B cell (primary cell): ENCODE data around the gene VIT. TPM values are rescaled to one million over a fixed set of nuclear protein-coding genes. Genes with fewer than 3 reads are reported as not detected.

ENCODE experiments used
- ATAC-seq: fragments of 200-7000 bp; cut with Tn5 transposase; one replicate; pipeline ENCODE4 v1.10.0; 2021; ENCODE audit warnings: low read depth, mild to moderate bottlenecking, moderate number of reproducible peaks, moderate library complexity
- CTCF ChIA-PET: fragments of 350-600 bp; sonication (Branson Sonifier 250); formaldehyde crosslinking; loops from one replicate; lab custom pipeline; 2021; ENCODE audit warnings: antibody characterized with exemption, inconsistent platforms; lab: Charles Lee
- POLR2A ChIA-PET: fragments of 350-600 bp; sonication (Branson Sonifier 250); formaldehyde crosslinking; loops from one replicate; lab custom pipeline; 2021; ENCODE audit warnings: antibody characterized with exemption; lab: Charles Lee
- DNase-seq: peaks from one replicate; pipeline ENCODE4 v3.0.0; 2013
- H2AFZ ChIP-seq: 2 replicates; pipeline ENCODE4 v1.6.1; 2012; ENCODE audit warnings: mild to moderate bottlenecking, low read depth, low read length; ENCODE audit not compliant: insufficient read depth, poor library complexity, severe bottlenecking
- H3K27ac ChIP-seq, 2 donors: 1 replicate in 1 of 2; 2 replicates in 1 of 2; pipeline ENCODE4 v1.5.1; 2012 to 2013; ENCODE audit warnings: low read length in 2 of 2, mild to moderate bottlenecking in 2 of 2, moderate library complexity in 1 of 2
- H3K27me3 ChIP-seq, 4 experiments: fragments of 200-600 bp in 1 of 4; sonication (generic) in 1 of 4; replicated peaks in 1 of 4; 1 replicate in 2 of 4; 2 replicates in 2 of 4; pipeline versions ENCODE4 v1.6.1 to v1.7.0; 2013 to 2016; ENCODE audit warnings: low read length in 3 of 4, mild to moderate bottlenecking in 2 of 4, mixed read lengths in 1 of 4, moderate library complexity in 1 of 4; ENCODE audit not compliant: insufficient read depth in 4 of 4, control insufficient read depth in 3 of 4; ENCODE audit errors: control extremely low read depth in 1 of 4
- H3K36me3 ChIP-seq, 2 experiments: replicated peaks in 1 of 2; 1 replicate in 1 of 2; 2 replicates in 1 of 2; pipeline versions ENCODE4 v1.6.1 to v1.7.1; 2013; ENCODE audit warnings: low read length in 1 of 2; ENCODE audit not compliant: insufficient read depth in 2 of 2, control insufficient read depth in 1 of 2; ENCODE audit errors: control extremely low read depth in 1 of 2, extremely low read depth in 1 of 2
- H3K4me1 ChIP-seq, 2 donors: fragments of 200-600 bp in 1 of 2; sonication (generic) in 1 of 2; 1 replicate in 1 of 2; 2 replicates in 1 of 2; pipeline versions ENCODE4 v1.5.1 to v1.6.1; 2013 to 2017; ENCODE audit warnings: low read length in 2 of 2; ENCODE audit not compliant: control insufficient read depth in 2 of 2, insufficient read depth in 2 of 2
- H3K4me2 ChIP-seq: replicated peaks from 2 replicates; pipeline ENCODE3; 2012; ENCODE audit warnings: mild to moderate bottlenecking, low read depth, low read length; ENCODE audit not compliant: poor library complexity, severe bottlenecking
- H3K4me3 ChIP-seq, 5 experiments: fragments of 200-600 bp in 1 of 5; sonication (generic) in 1 of 5; 1 replicate in 3 of 5; 2 replicates in 2 of 5; pipeline versions ENCODE4 v1.5.1 to v1.7.0; 2011 to 2016; ENCODE audit warnings: low read length in 4 of 5, mild to moderate bottlenecking in 4 of 5, low read depth in 2 of 5, control low read depth in 1 of 5, moderate library complexity in 1 of 5; ENCODE audit not compliant: insufficient read depth in 1 of 5; ENCODE audit errors: control extremely low read depth in 1 of 5, extremely low read depth in 1 of 5
- H3K79me2 ChIP-seq: fragments of 200-600 bp; sonication (generic); one replicate; pipeline ENCODE4 v1.6.0; 2016; ENCODE audit warnings: low read length; ENCODE audit not compliant: control insufficient read depth, insufficient read depth
- H3K9ac ChIP-seq: fragments of 200-600 bp; sonication (generic); 2 replicates; pipeline ENCODE4 v1.6.1; 2017; ENCODE audit warnings: mild to moderate bottlenecking, low read length, moderate library complexity
- H3K9me3 ChIP-seq, 3 donors: one replicate each; pipeline versions ENCODE4 v1.6.1 to v1.7.1; 2013; ENCODE audit warnings: low read length in 2 of 3; ENCODE audit not compliant: control insufficient read depth in 2 of 3, insufficient read depth in 1 of 3; ENCODE audit errors: control extremely low read depth in 1 of 3
- H4K20me1 ChIP-seq: 2 replicates; pipeline ENCODE4 v1.6.0; 2012; ENCODE audit warnings: mild to moderate bottlenecking, low read length; ENCODE audit not compliant: insufficient read depth, control insufficient read depth, poor library complexity, severe bottlenecking
- H3K27ac Mint-ChIP-seq: one replicate; pipeline ENCODE4 v1.8.0; 2021; ENCODE audit warnings: mixed read lengths
- H3K27me3 Mint-ChIP-seq: one replicate; pipeline ENCODE4 v1.8.0; 2021; ENCODE audit warnings: mixed read lengths
- H3K4me1 Mint-ChIP-seq: one replicate; pipeline ENCODE4 v1.8.0; 2021; ENCODE audit warnings: mixed read lengths
- H3K4me3 Mint-ChIP-seq: one replicate; pipeline ENCODE4 v1.8.0; 2021; ENCODE audit warnings: mixed read lengths
- H3K9me3 Mint-ChIP-seq: one replicate; pipeline ENCODE4 v1.8.0; 2022; ENCODE audit warnings: mixed read lengths; ENCODE audit not compliant: insufficient read depth
- CTCF ChIP-seq: fragments of 200-600 bp; IDR thresholded peaks from one replicate; pipeline ENCODE4 v1.8.0; 2022; ENCODE audit warnings: antibody characterized with exemption, mild to moderate bottlenecking
- EZH2 ChIP-seq: IDR thresholded peaks from 2 replicates; pipeline ENCODE4 v1.6.1; 2012; ENCODE audit warnings: borderline replicate concordance, low read depth, mild to moderate bottlenecking, moderate library complexity, low read length; ENCODE audit not compliant: insufficient read depth, poor library complexity, severe bottlenecking
- WGBS: methylation state at CpG from one replicate; pipeline ENCODE4 v1.1.5; 2013; ENCODE audit warnings: missing lambda C conversion rate; ENCODE audit not compliant: insufficient coverage; 5-methylcytosine and 5-hydroxymethylcytosine counted together
- intact Hi-C: fragments of 100-400 bp; cut with micrococcal nuclease; formaldehyde crosslinking; loops from one replicate; pipeline ENCODE4 v1.10.0; 2022
- polyA plus RNA-seq: library from polyadenylated mRNA; depleted of rRNA; stranded (reverse); fragments of >200 nt; gene quantifications from 2 replicates; pipeline ENCODE4 v1.2.3, GENCODE V29; 2012
- total RNA-seq, 2 donors: library from RNA; stranded (reverse); fragments of 120-200 nt in 1 of 2; gene quantifications; 1 replicate in 1 of 2; 2 replicates in 1 of 2; pipeline versions ENCODE4 v1.2.3 to v1.2.4, GENCODE V29; 2013 to 2022

The VIT gene
- total and polyA plus RNA-seq, 2 donors (not counting 1 experiment from before 2014, with no cell fraction given): not detected

GRCh38 chr2:36706021-36706876 is 9.7 kb downstream of the VIT start:
- no peaks in the 10 kb centered on the region for H3K4me1 ChIP-seq
- Mint-ChIP-seq H3K4me3 (no peak overlapping the region), H3K27ac (no peak overlapping the region), H3K4me1 (no peaks in the 10 kb centered on the region), H3K9me3 (peaks cover 3% of the 10 kb centered on the region), H3K27me3 (no peaks in the 10 kb centered on the region)
- DNase-seq (no peak), ATAC-seq (no peak)
- CTCF ChIA-PET: no interaction called here
- H3K27ac ChIP-seq: no peak overlapping the region
- no peak overlapping the region for H3K4me2 ChIP-seq
- no peaks in the 10 kb centered on the region for H3K79me2 ChIP-seq
- no peaks in the 10 kb centered on the region for H3K27me3 ChIP-seq
- no peak overlapping the region for H2AFZ ChIP-seq
- peaks cover 0 to 8% (median 3%) of the 10 kb centered on the region in 3 donors for H3K9me3 ChIP-seq
- TF ChIP-seq EZH2 (no peak), CTCF (no peak)
- WGBS: 70% methylated on average over 4 of the region's 5 CpGs
- H3K9ac ChIP-seq: no peak overlapping the region
- H4K20me1 ChIP-seq: no peaks in the 10 kb centered on the region
- no peak overlapping the region for H3K4me3 ChIP-seq
- POLR2A ChIA-PET: no interaction called here
- no peaks in the 10 kb centered on the region for H3K36me3 ChIP-seq
- intact Hi-C loops: no loop called here

GRCh38 chr2:36707050-36707449 is 10.5 kb downstream of the VIT start:
- no peak overlapping the region for H3K9ac ChIP-seq
- H2AFZ ChIP-seq: no peak overlapping the region
- Mint-ChIP-seq H3K4me1 (no peaks in the 10 kb centered on the region), H3K27ac (no peak overlapping the region), H3K9me3 (peaks cover 3% of the 10 kb centered on the region), H3K4me3 (no peak overlapping the region), H3K27me3 (no peaks in the 10 kb centered on the region)
- no peak overlapping the region for H3K4me3 ChIP-seq
- no peak for TF ChIP-seq CTCF
- no peak for TF ChIP-seq EZH2
- no peak overlapping the region for H3K4me2 ChIP-seq
- CTCF ChIA-PET: no interaction called here
- intact Hi-C loops: no loop called here
- H3K36me3 ChIP-seq: no peaks in the 10 kb centered on the region
- no peak overlapping the region for H3K27ac ChIP-seq
- peaks cover 0 to 8% (median 6%) of the 10 kb centered on the region in 3 donors for H3K9me3 ChIP-seq
- POLR2A ChIA-PET: no interaction called here
- ATAC-seq (no peak), DNase-seq (no peak)
- no peaks in the 10 kb centered on the region for H3K4me1 ChIP-seq
- WGBS: 59% methylated on average over 3 of the region's 5 CpGs
- H3K27me3 ChIP-seq: no peaks in the 10 kb centered on the region
- no peaks in the 10 kb centered on the region for H4K20me1 ChIP-seq
- H3K79me2 ChIP-seq: no peaks in the 10 kb centered on the region
